IMR-90 (cell line): ENCODE results near the gene KRTAP20-3. TPM values are rescaled to one million over a fixed set of nuclear protein-coding genes. Genes with fewer than 3 reads are reported as not detected.

ENCODE experiments used
- ATAC-seq: fragments of 200-7000 bp; cut with Tn5 transposase; 2 replicates; pipeline ENCODE4 v1.9.1; 2020; ENCODE audit warnings: low read depth, mild to moderate bottlenecking, moderate library complexity
- BruUV-seq: library from RNA; stranded (reverse); fragments of 400-500 nt; replicated peaks from 2 replicates; lab custom pipeline; 2021; lab: Mats Ljungman, UMichigan
- CTCF ChIA-PET: fragments of 300-600 bp; formaldehyde crosslinking; extraction: SDS; loops from one replicate; lab custom pipeline; 2021; ENCODE audit warnings: antibody characterized with exemption; lab: Yijun Ruan, JAX
- POLR2A ChIA-PET: fragments of 300-600 bp; sonication (Branson Sonifier 250); formaldehyde crosslinking; loops from one replicate; lab custom pipeline; 2022; ENCODE audit warnings: antibody characterized with exemption; ENCODE audit not compliant: unreplicated experiment; lab: Charles Lee
- DNase-seq: peaks from one replicate; pipeline ENCODE4 v3.0.0; 2013
- H2AFZ ChIP-seq: replicated peaks from 2 replicates; pipeline ENCODE3; 2013; ENCODE audit warnings: low read length, mild to moderate bottlenecking; ENCODE audit not compliant: poor library complexity
- H2AK5ac ChIP-seq: 2 replicates; pipeline ENCODE4 v1.6.1; 2013; ENCODE audit warnings: low read depth, low read length, inconsistent platforms
- H2AK9ac ChIP-seq: replicated peaks from 2 replicates; pipeline ENCODE3; 2013; ENCODE audit warnings: mild to moderate bottlenecking, low read depth, low read length, moderate library complexity; ENCODE audit not compliant: poor library complexity
- H2BK120ac ChIP-seq: 2 replicates; pipeline ENCODE4 v1.6.1; 2013; ENCODE audit warnings: low read depth, low read length, inconsistent platforms
- H2BK15ac ChIP-seq: 3 replicates; pipeline ENCODE4 v1.6.1; 2013; ENCODE audit warnings: low read depth, low read length, inconsistent platforms
- H2BK20ac ChIP-seq: 2 replicates; pipeline ENCODE4 v1.6.1; 2013; ENCODE audit warnings: low read depth, mild to moderate bottlenecking, inconsistent platforms, low read length, moderate library complexity
- H2BK5ac ChIP-seq: 2 replicates; pipeline ENCODE4 v1.6.1; 2013; ENCODE audit warnings: mild to moderate bottlenecking, low read depth, low read length, inconsistent platforms; ENCODE audit not compliant: poor library complexity, severe bottlenecking
- H3K14ac ChIP-seq: replicated peaks from 2 replicates; pipeline ENCODE4 v1.6.1; 2013; ENCODE audit warnings: low read depth, low read length, inconsistent platforms
- H3K18ac ChIP-seq: 2 replicates; pipeline ENCODE4 v1.6.1; 2013; ENCODE audit warnings: low read depth, low read length, control low read depth
- H3K23ac ChIP-seq: 2 replicates; pipeline ENCODE4 v1.6.1; 2013; ENCODE audit warnings: low read depth, low read length, inconsistent platforms
- H3K27ac ChIP-seq: 2 replicates; pipeline ENCODE4 v1.5.1; 2013; ENCODE audit warnings: mild to moderate bottlenecking, control low read depth, low read length; ENCODE audit not compliant: insufficient read depth
- H3K27me3 ChIP-seq: 2 replicates; pipeline ENCODE4 v1.6.1; 2013; ENCODE audit warnings: low read length; ENCODE audit not compliant: control insufficient read depth, insufficient read depth
- H3K36me3 ChIP-seq: 2 replicates; pipeline ENCODE4 v1.6.1; 2013; ENCODE audit warnings: low read length, mixed read lengths; ENCODE audit not compliant: control insufficient read depth, insufficient read depth
- H3K4ac ChIP-seq: 2 replicates; pipeline ENCODE4 v1.6.1; 2013; ENCODE audit warnings: low read depth, low read length, inconsistent platforms
- H3K4me1 ChIP-seq: 2 replicates; pipeline ENCODE4 v1.6.1; 2013; ENCODE audit warnings: low read length, mixed read lengths; ENCODE audit not compliant: control insufficient read depth, insufficient read depth
- H3K4me2 ChIP-seq: 2 replicates; pipeline ENCODE4 v1.6.1; 2013; ENCODE audit warnings: low read depth, mild to moderate bottlenecking, control low read depth, low read length, moderate library complexity
- H3K4me3 ChIP-seq: 2 replicates; pipeline ENCODE4 v1.5.1; 2013; ENCODE audit warnings: low read depth, mild to moderate bottlenecking, control low read depth, low read length, moderate library complexity; ENCODE audit not compliant: insufficient read depth
- H3K56ac ChIP-seq: 2 replicates; pipeline ENCODE4 v1.6.1; 2013; ENCODE audit warnings: low read length, inconsistent platforms; ENCODE audit not compliant: insufficient read depth; ENCODE audit errors: extremely low read depth
- H3K79me1 ChIP-seq, 2 experiments: 2 replicates each; pipeline ENCODE4 v1.6.1; 2013; ENCODE audit warnings: low read length in 2 of 2, inconsistent platforms in 1 of 2, low read depth in 1 of 2
- H3K9ac ChIP-seq: 2 replicates; pipeline ENCODE4 v1.6.1; 2013; ENCODE audit warnings: low read depth, low read length, control low read depth
- H3K9me1 ChIP-seq: 2 replicates; pipeline ENCODE4 v1.6.1; 2013; ENCODE audit warnings: low read length, inconsistent platforms; ENCODE audit not compliant: insufficient read depth
- H3K9me3 ChIP-seq: 2 replicates; pipeline ENCODE4 v1.6.1; 2013; ENCODE audit warnings: low read length; ENCODE audit not compliant: control insufficient read depth, insufficient read depth
- H4K20me1 ChIP-seq: 2 replicates; pipeline ENCODE4 v1.6.1; 2013; ENCODE audit warnings: low read length, inconsistent platforms; ENCODE audit not compliant: insufficient read depth
- H4K5ac ChIP-seq: 2 replicates; pipeline ENCODE4 v1.6.1; 2013; ENCODE audit warnings: mild to moderate bottlenecking, low read depth, low read length, control low read depth
- H4K8ac ChIP-seq, 2 experiments: 2 replicates each; pipeline ENCODE4 v1.6.1; 2013; ENCODE audit warnings: low read depth in 2 of 2, low read length in 2 of 2, control low read depth in 1 of 2, inconsistent platforms in 1 of 2
- H4K91ac ChIP-seq: 2 replicates; pipeline ENCODE4 v1.6.1; 2013; ENCODE audit warnings: low read depth, low read length, inconsistent platforms; ENCODE audit not compliant: insufficient read depth
- BHLHE40 ChIP-seq: fragments of 150-350 bp; IDR thresholded peaks from 2 replicates; pipeline ENCODE4 v1.6.1; 2016; ENCODE audit warnings: mild to moderate bottlenecking, low read depth, low read length
- CEBPB ChIP-seq: IDR thresholded peaks from 2 replicates; pipeline ENCODE4 v1.6.1; 2012; ENCODE audit warnings: low read depth, low read length, improper control_type of control experiment
- CHD1 ChIP-seq: IDR thresholded peaks from 2 replicates; pipeline ENCODE4 v1.6.1; 2012; ENCODE audit warnings: low read depth, low read length, improper control_type of control experiment
- CTCF ChIP-seq: conservative IDR thresholded peaks from 2 replicates; pipeline ENCODE4 v1.5.1; 2012; ENCODE audit warnings: mild to moderate bottlenecking, low read depth, low read length, improper control_type of control experiment
- FOS ChIP-seq: fragments of 150-350 bp; IDR thresholded peaks from 2 replicates; pipeline ENCODE4 v1.6.1; 2016; ENCODE audit warnings: low read depth, low read length
- MAFK ChIP-seq: IDR thresholded peaks from 2 replicates; pipeline ENCODE4 v1.6.1; 2012; ENCODE audit warnings: low read depth, low read length, improper control_type of control experiment
- MAZ ChIP-seq: IDR thresholded peaks from 2 replicates; pipeline ENCODE4 v1.6.1; 2012; ENCODE audit warnings: low read depth, mild to moderate bottlenecking, low read length, improper control_type of control experiment, moderate library complexity, borderline replicate concordance
- NFE2L2 ChIP-seq: fragments of 150-350 bp; IDR thresholded peaks from 2 replicates; pipeline ENCODE4 v1.6.1; 2016; ENCODE audit warnings: low read depth, mild to moderate bottlenecking, low read length
- POLR2A ChIP-seq: IDR thresholded peaks from 2 replicates; pipeline ENCODE4 v1.6.1; 2012; ENCODE audit warnings: mild to moderate bottlenecking, low read depth, low read length
- RCOR1 ChIP-seq: IDR thresholded peaks from 2 replicates; pipeline ENCODE4 v1.6.1; 2012; ENCODE audit warnings: mild to moderate bottlenecking, low read length, improper control_type of control experiment; ENCODE audit not compliant: insufficient replicate concordance
- RFX5 ChIP-seq: IDR thresholded peaks from 2 replicates; pipeline ENCODE4 v1.8.0; 2012; ENCODE audit warnings: low read depth, mild to moderate bottlenecking, low read length, moderate library complexity
- SMC3 ChIP-seq: fragments of 150-350 bp; IDR thresholded peaks from 2 replicates; pipeline ENCODE4 v1.6.1; 2016; ENCODE audit warnings: low read depth, mild to moderate bottlenecking, antibody characterized with exemption, low read length, moderate library complexity
- USF2 ChIP-seq: fragments of 150-350 bp; IDR thresholded peaks from 2 replicates; pipeline ENCODE4 v1.6.1; 2017; ENCODE audit warnings: mild to moderate bottlenecking, antibody characterized with exemption, low read length, low read depth
- WGBS, 2 experiments: methylation state at CpG; one replicate each; pipeline versions ENCODE4 v1.1.5 to v1.1.7; 2013; ENCODE audit warnings: missing lambda C conversion rate in 2 of 2; ENCODE audit not compliant: insufficient read length in 1 of 2; ENCODE audit errors: extremely low coverage in 2 of 2; 5-methylcytosine and 5-hydroxymethylcytosine counted together
- dilution Hi-C: fragments of 300-500 bp; cut with HindIII; formaldehyde crosslinking; loops from one replicate; pipeline ENCODE4 v1.14.3; 2018; ENCODE audit warnings: low sequenced_read_pairs; ENCODE audit not compliant: unreplicated experiment
- in situ Hi-C: fragments of 300-500 bp; cut with MboI; formaldehyde crosslinking; loops from 3 replicates; pipeline ENCODE4 v1.14.3; 2019; ENCODE audit warnings: low sequenced_read_pairs, inconsistent platforms, mixed read lengths
- intact Hi-C: fragments of 100-400 bp; cut with micrococcal nuclease; formaldehyde crosslinking; loops from 2 replicates; pipeline ENCODE4 v1.10.0; 2022
- polyA plus RNA-seq, 3 experiments: library from polyadenylated mRNA; depleted of rRNA; stranded (reverse); fragments of >200 nt; gene quantifications; 2 replicates each; pipeline ENCODE4 v1.2.3, GENCODE V29; 2012; ENCODE audit warnings: low replicate concordance in 1 of 3
- total RNA-seq: library from RNA; depleted of rRNA; stranded (reverse); fragments of >200 nt; gene quantifications from 2 replicates; pipeline ENCODE4 v1.2.3, GENCODE V29; 2012

KRTAP20-3 gene
- total and polyA plus RNA-seq, 2 of the 4 experiments (the other 2 are of a cell fraction): not detected

GRCh38 chr21:30598802-30599201 is 43.9 kb upstream of the KRTAP20-3 start, which contains the start of gene KRTAP6-2:
TSS of gene KRTAP6-2 (minus strand) at chr21:30598902. CDS start at chr21:30598874, 28 bp downstream.
- DNase-seq: no peak
- Histone ChIP-seq H3K4ac (no peak within 1 kb of the TSS), H4K5ac (no peak within 1 kb of the TSS), H3K36me3 (no peaks in the 10 kb centered on the region), H3K14ac (no peak within 1 kb of the TSS), H4K8ac (no peak within 1 kb of the TSS), H2BK20ac (no peak within 1 kb of the TSS), H3K23ac (no peak within 1 kb of the TSS), H2BK15ac (no peak within 1 kb of the TSS), H4K20me1 (no peaks in the 10 kb centered on the region), H3K27me3 (no peaks in the 10 kb centered on the region), H3K56ac (no peak within 1 kb of the TSS), H3K9ac (no peak within 1 kb of the TSS), H2AFZ (no peak within 1 kb of the TSS), H3K18ac (no peak within 1 kb of the TSS), H4K91ac (no peak within 1 kb of the TSS), H3K4me2 (no peak within 1 kb of the TSS), H3K9me3 (peaks cover 9% of the 10 kb centered on the region), H3K27ac (no peak within 1 kb of the TSS), H3K4me3 (no peak within 1 kb of the TSS), H3K4me1 (no peaks in the 10 kb centered on the region), H3K79me1 (no peaks in the 10 kb centered on the region), H2AK5ac (no peak within 1 kb of the TSS), H2BK5ac (no peak within 1 kb of the TSS), H2BK120ac (no peak within 1 kb of the TSS), H3K9me1 (no peaks in the 10 kb centered on the region), H2AK9ac (no peak within 1 kb of the TSS)
- 80% methylated on average over 1 of the region's 6 CpGs; no CpG with 5 or more reads in 1 of the 2 experiments for WGBS, 2 experiments
- ChIA-PET POLR2A (no interaction called here), CTCF (no interaction called here)
- BruUV-seq: no TSS peak
- dilution Hi-C loops (no loop called here), intact Hi-C loops (no loop called here), in situ Hi-C loops (no loop called here)
- no peak for ATAC-seq
- TF ChIP-seq BHLHE40: no peak
- no peak for TF ChIP-seq CHD1
- no peak for TF ChIP-seq MAFK
- no peak for TF ChIP-seq FOS
- no peak for TF ChIP-seq CEBPB
- no peak for TF ChIP-seq USF2
- no peak for TF ChIP-seq CTCF
- no peak for TF ChIP-seq MAZ
- no peak for TF ChIP-seq SMC3
- no peak for TF ChIP-seq RCOR1
- no peak for TF ChIP-seq POLR2A
- TF ChIP-seq RFX5: no peak
- TF ChIP-seq NFE2L2: no peak
